B cell (primary cell): Measurements from ENCODE around the gene CRYAA. TPM values are rescaled to one million over a fixed set of nuclear protein-coding genes. Genes with fewer than 3 reads are reported as not detected.
A peak's percentile ranks its signal among the peaks of the same experiment; 100 is the strongest.

Experiments used
- ATAC-seq: fragments of 200-7000 bp; cut with Tn5 transposase; one replicate; pipeline ENCODE4 v1.10.0; 2021; ENCODE audit warnings: low read depth, mild to moderate bottlenecking, moderate number of reproducible peaks, moderate library complexity
- CTCF ChIA-PET: fragments of 350-600 bp; sonication (Branson Sonifier 250); formaldehyde crosslinking; loops from one replicate; lab custom pipeline; 2021; ENCODE audit warnings: antibody characterized with exemption, inconsistent platforms; lab: Charles Lee
- POLR2A ChIA-PET: fragments of 350-600 bp; sonication (Branson Sonifier 250); formaldehyde crosslinking; loops from one replicate; lab custom pipeline; 2021; ENCODE audit warnings: antibody characterized with exemption; lab: Charles Lee
- DNase-seq: peaks from one replicate; pipeline ENCODE4 v3.0.0; 2013
- H2AFZ ChIP-seq: 2 replicates; pipeline ENCODE4 v1.6.1; 2012; ENCODE audit warnings: mild to moderate bottlenecking, low read depth, low read length; ENCODE audit not compliant: insufficient read depth, poor library complexity, severe bottlenecking
- H3K27ac ChIP-seq, 2 donors: 1 replicate in 1 of 2; 2 replicates in 1 of 2; pipeline ENCODE4 v1.5.1; 2012 to 2013; ENCODE audit warnings: low read length in 2 of 2, mild to moderate bottlenecking in 2 of 2, moderate library complexity in 1 of 2
- H3K27me3 ChIP-seq, 4 experiments: fragments of 200-600 bp in 1 of 4; sonication (generic) in 1 of 4; replicated peaks in 1 of 4; 1 replicate in 2 of 4; 2 replicates in 2 of 4; pipeline versions ENCODE4 v1.6.1 to v1.7.0; 2013 to 2016; ENCODE audit warnings: low read length in 3 of 4, mild to moderate bottlenecking in 2 of 4, mixed read lengths in 1 of 4, moderate library complexity in 1 of 4; ENCODE audit not compliant: insufficient read depth in 4 of 4, control insufficient read depth in 3 of 4; ENCODE audit errors: control extremely low read depth in 1 of 4
- H3K36me3 ChIP-seq, 2 experiments: replicated peaks in 1 of 2; 1 replicate in 1 of 2; 2 replicates in 1 of 2; pipeline versions ENCODE4 v1.6.1 to v1.7.1; 2013; ENCODE audit warnings: low read length in 1 of 2; ENCODE audit not compliant: insufficient read depth in 2 of 2, control insufficient read depth in 1 of 2; ENCODE audit errors: control extremely low read depth in 1 of 2, extremely low read depth in 1 of 2
- H3K4me1 ChIP-seq, 2 donors: fragments of 200-600 bp in 1 of 2; sonication (generic) in 1 of 2; 1 replicate in 1 of 2; 2 replicates in 1 of 2; pipeline versions ENCODE4 v1.5.1 to v1.6.1; 2013 to 2017; ENCODE audit warnings: low read length in 2 of 2; ENCODE audit not compliant: control insufficient read depth in 2 of 2, insufficient read depth in 2 of 2
- H3K4me2 ChIP-seq: replicated peaks from 2 replicates; pipeline ENCODE3; 2012; ENCODE audit warnings: mild to moderate bottlenecking, low read depth, low read length; ENCODE audit not compliant: poor library complexity, severe bottlenecking
- H3K4me3 ChIP-seq, 5 experiments: fragments of 200-600 bp in 1 of 5; sonication (generic) in 1 of 5; 1 replicate in 3 of 5; 2 replicates in 2 of 5; pipeline versions ENCODE4 v1.5.1 to v1.7.0; 2011 to 2016; ENCODE audit warnings: low read length in 4 of 5, mild to moderate bottlenecking in 4 of 5, low read depth in 2 of 5, control low read depth in 1 of 5, moderate library complexity in 1 of 5; ENCODE audit not compliant: insufficient read depth in 1 of 5; ENCODE audit errors: control extremely low read depth in 1 of 5, extremely low read depth in 1 of 5
- H3K79me2 ChIP-seq: fragments of 200-600 bp; sonication (generic); one replicate; pipeline ENCODE4 v1.6.0; 2016; ENCODE audit warnings: low read length; ENCODE audit not compliant: control insufficient read depth, insufficient read depth
- H3K9ac ChIP-seq: fragments of 200-600 bp; sonication (generic); 2 replicates; pipeline ENCODE4 v1.6.1; 2017; ENCODE audit warnings: mild to moderate bottlenecking, low read length, moderate library complexity
- H3K9me3 ChIP-seq, 3 donors: one replicate each; pipeline versions ENCODE4 v1.6.1 to v1.7.1; 2013; ENCODE audit warnings: low read length in 2 of 3; ENCODE audit not compliant: control insufficient read depth in 2 of 3, insufficient read depth in 1 of 3; ENCODE audit errors: control extremely low read depth in 1 of 3
- H4K20me1 ChIP-seq: 2 replicates; pipeline ENCODE4 v1.6.0; 2012; ENCODE audit warnings: mild to moderate bottlenecking, low read length; ENCODE audit not compliant: insufficient read depth, control insufficient read depth, poor library complexity, severe bottlenecking
- H3K27ac Mint-ChIP-seq: one replicate; pipeline ENCODE4 v1.8.0; 2021; ENCODE audit warnings: mixed read lengths
- H3K27me3 Mint-ChIP-seq: one replicate; pipeline ENCODE4 v1.8.0; 2021; ENCODE audit warnings: mixed read lengths
- H3K4me1 Mint-ChIP-seq: one replicate; pipeline ENCODE4 v1.8.0; 2021; ENCODE audit warnings: mixed read lengths
- H3K4me3 Mint-ChIP-seq: one replicate; pipeline ENCODE4 v1.8.0; 2021; ENCODE audit warnings: mixed read lengths
- H3K9me3 Mint-ChIP-seq: one replicate; pipeline ENCODE4 v1.8.0; 2022; ENCODE audit warnings: mixed read lengths; ENCODE audit not compliant: insufficient read depth
- EZH2 ChIP-seq: IDR thresholded peaks from 2 replicates; pipeline ENCODE4 v1.6.1; 2012; ENCODE audit warnings: borderline replicate concordance, low read depth, mild to moderate bottlenecking, moderate library complexity, low read length; ENCODE audit not compliant: insufficient read depth, poor library complexity, severe bottlenecking
- WGBS: methylation state at CpG from one replicate; pipeline ENCODE4 v1.1.5; 2013; ENCODE audit warnings: missing lambda C conversion rate; ENCODE audit not compliant: insufficient coverage; 5-methylcytosine and 5-hydroxymethylcytosine counted together
- intact Hi-C: fragments of 100-400 bp; cut with micrococcal nuclease; formaldehyde crosslinking; loops from one replicate; pipeline ENCODE4 v1.10.0; 2022
- polyA plus RNA-seq: library from polyadenylated mRNA; depleted of rRNA; stranded (reverse); fragments of >200 nt; gene quantifications from 2 replicates; pipeline ENCODE4 v1.2.3, GENCODE V29; 2012
- total RNA-seq, 2 donors: library from RNA; stranded (reverse); fragments of 120-200 nt in 1 of 2; gene quantifications; 1 replicate in 1 of 2; 2 replicates in 1 of 2; pipeline versions ENCODE4 v1.2.3 to v1.2.4, GENCODE V29; 2013 to 2022
- TF ChIP-seq, protein P1 (sequence below): fragments of 200-600 bp; IDR thresholded peaks from one replicate; pipeline ENCODE4 v1.8.0; 2022; ENCODE audit warnings: antibody characterized with exemption, mild to moderate bottlenecking

Gene CRYAA
- total and polyA plus RNA-seq, 2 donors (not counting 1 experiment from before 2014, with no cell fraction given), result not detected

DNA sequence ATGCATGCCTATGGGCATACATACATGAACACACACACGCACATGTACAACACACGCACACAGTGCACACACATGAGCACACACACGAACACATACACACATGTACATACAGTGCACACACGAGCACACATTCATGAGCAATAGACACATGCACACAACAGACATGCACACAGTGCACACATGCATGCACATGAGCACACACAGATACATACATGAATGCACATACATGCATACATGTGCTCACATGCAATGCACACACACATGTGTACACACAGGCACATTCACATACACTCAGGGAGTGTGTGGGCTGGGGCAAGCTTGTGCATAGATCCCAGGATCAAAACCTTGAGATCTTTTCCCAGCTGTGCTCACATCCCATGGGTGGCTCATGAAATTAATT lies 18.9 kb downstream of the CRYAA start:
- Mint-ChIP-seq H3K27ac (peak overlapping the region; percentile 46), H3K9me3 (no peaks in the 10 kb centered on the region), H3K4me1 (peaks cover 31% of the 10 kb centered on the region), H3K4me3 (no peak overlapping the region), H3K27me3 (peaks cover 11% of the 10 kb centered on the region)
- no peaks in the 10 kb centered on the region for H4K20me1 ChIP-seq
- POLR2A ChIA-PET, result no interaction called here
- no peak overlapping the region for H3K4me3 ChIP-seq
- H3K4me1 ChIP-seq, result peaks cover 14 to 27% of the 10 kb centered on the region in 2 donors
- no peaks in the 10 kb centered on the region for H3K79me2 ChIP-seq
- no peak for TF ChIP-seq EZH2
- TF ChIP-seq, protein P1, sequence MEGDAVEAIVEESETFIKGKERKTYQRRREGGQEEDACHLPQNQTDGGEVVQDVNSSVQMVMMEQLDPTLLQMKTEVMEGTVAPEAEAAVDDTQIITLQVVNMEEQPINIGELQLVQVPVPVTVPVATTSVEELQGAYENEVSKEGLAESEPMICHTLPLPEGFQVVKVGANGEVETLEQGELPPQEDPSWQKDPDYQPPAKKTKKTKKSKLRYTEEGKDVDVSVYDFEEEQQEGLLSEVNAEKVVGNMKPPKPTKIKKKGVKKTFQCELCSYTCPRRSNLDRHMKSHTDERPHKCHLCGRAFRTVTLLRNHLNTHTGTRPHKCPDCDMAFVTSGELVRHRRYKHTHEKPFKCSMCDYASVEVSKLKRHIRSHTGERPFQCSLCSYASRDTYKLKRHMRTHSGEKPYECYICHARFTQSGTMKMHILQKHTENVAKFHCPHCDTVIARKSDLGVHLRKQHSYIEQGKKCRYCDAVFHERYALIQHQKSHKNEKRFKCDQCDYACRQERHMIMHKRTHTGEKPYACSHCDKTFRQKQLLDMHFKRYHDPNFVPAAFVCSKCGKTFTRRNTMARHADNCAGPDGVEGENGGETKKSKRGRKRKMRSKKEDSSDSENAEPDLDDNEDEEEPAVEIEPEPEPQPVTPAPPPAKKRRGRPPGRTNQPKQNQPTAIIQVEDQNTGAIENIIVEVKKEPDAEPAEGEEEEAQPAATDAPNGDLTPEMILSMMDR, result no peak
- no peak overlapping the region for H3K27ac ChIP-seq
- no peak overlapping the region for H3K9ac ChIP-seq
- no peak overlapping the region for H2AFZ ChIP-seq
- H3K36me3 ChIP-seq, result no peaks in the 10 kb centered on the region
- H3K27me3 ChIP-seq, result peaks cover 0 to 3% (median 0%) of the 10 kb centered on the region in 4 experiments
- ATAC-seq, result no peak
- intact Hi-C loops, result no loop called here
- H3K9me3 ChIP-seq, result peaks cover 0 to 5% (median 0%) of the 10 kb centered on the region in 3 donors
- 93% methylated on average over 4 of the region's 4 CpGs for WGBS
- CTCF ChIA-PET, result no interaction called here
- DNase-seq, result no peak
- H3K4me2 ChIP-seq, result no peak overlapping the region

DNA sequence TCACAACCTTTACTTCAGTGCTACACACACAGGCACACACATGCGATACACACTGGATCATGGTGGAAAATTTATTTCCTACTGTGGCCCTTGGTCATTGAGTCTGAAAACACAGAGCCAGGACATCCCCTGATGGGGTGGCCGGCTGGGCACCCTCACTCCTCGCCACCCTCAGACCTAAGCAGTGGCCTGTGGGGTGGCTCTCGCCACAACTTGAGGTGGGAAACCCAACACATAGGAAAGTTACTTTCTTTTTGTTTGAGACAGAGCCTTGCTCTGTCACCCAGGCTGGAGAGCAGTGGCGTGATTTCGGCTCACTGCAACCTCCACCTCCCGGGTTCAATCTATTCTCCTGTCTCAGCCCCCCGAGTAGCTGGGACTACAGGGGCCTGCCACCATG lies 19.4 kb downstream of the CRYAA start:
- H3K27me3 ChIP-seq, result peaks cover 0 to 3% (median 0%) of the 10 kb centered on the region in 4 experiments
- peak overlapping the region; percentile 36 for H3K4me2 ChIP-seq
- intact Hi-C loops, result no loop called here
- H3K4me1 ChIP-seq, result peaks cover 14 to 27% of the 10 kb centered on the region in 2 donors
- no peaks in the 10 kb centered on the region for H3K79me2 ChIP-seq
- ChIA-PET CTCF (no interaction called here), POLR2A (no interaction called here)
- H3K4me3 ChIP-seq, result no peak overlapping the region
- H3K36me3 ChIP-seq, result no peaks in the 10 kb centered on the region
- H3K4me1 Mint-ChIP-seq, result peaks cover 31% of the 10 kb centered on the region
- H3K9me3 Mint-ChIP-seq, result no peaks in the 10 kb centered on the region
- peaks cover 0 to 5% (median 0%) of the 10 kb centered on the region in 3 donors for H3K9me3 ChIP-seq
- H2AFZ ChIP-seq, result no peak overlapping the region
- H3K27ac Mint-ChIP-seq, result peak overlapping the region; percentile 64
- H4K20me1 ChIP-seq, result no peaks in the 10 kb centered on the region
- ATAC-seq, result no peak
- no peak overlapping the region for H3K4me3 Mint-ChIP-seq
- no peak for DNase-seq
- no peak overlapping the region for H3K27ac ChIP-seq
- H3K9ac ChIP-seq, result no peak overlapping the region
- 100% methylated on average over 5 of the region's 8 CpGs for WGBS
- peaks cover 13% of the 10 kb centered on the region for H3K27me3 Mint-ChIP-seq
- TF ChIP-seq EZH2, result no peak
- TF ChIP-seq, protein P1, result no peak
